ENCODE data around the gene YWHAE. TPM values are rescaled to one million over a fixed set of nuclear protein-coding genes. Genes with fewer than 3 reads are reported as not detected.
A peak's percentile ranks its signal among the peaks of the same experiment; 100 is the strongest.

The YWHAE gene
- total and polyA plus RNA-seq, 10 of the 15 experiments (the other 5 are each of a cell fraction or from before 2014, with no cell fraction given), result 189 to 651 (median 469) TPM

DNA sequence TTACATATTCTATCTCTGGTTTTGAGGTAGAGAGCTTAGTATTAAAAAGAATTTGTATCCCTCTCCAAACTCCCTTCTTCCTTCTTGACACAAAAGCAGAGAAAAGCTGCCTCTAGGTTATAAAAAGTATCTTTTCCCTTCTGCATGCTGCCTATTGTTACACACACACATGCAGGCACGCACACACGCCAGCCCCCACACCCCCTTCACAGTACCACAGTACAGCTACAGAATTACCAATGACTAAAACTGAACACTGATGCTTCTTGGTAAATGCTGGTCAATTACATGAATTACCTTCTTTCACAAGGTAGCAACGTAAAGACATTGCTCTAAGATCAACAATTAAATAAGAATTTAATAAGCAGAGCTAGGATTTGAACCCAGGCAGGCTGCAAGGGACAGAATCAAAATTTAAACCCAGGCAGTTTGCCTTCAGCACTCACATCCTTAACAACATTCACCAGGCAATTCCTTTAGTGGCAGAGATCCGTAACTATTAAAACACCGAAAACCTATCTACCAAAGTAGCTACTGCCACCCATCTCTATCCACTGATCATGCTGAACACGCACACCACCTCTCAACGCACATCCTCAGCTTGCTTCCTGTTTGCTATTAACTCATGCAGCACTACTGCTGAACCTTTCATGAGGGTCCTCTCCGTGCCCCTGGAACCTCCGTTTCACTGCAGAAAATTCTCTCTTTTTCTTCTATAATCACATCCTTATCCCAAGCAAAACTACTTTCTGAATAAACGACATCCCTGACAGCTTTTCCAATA is 37.8 kb downstream of the YWHAE start:
- Histone ChIP-seq H3K27me3 (replicated peaks in 1 of 2; ENCODE audit: control insufficient read depth in 2 of 2, insufficient read depth in 2 of 2, low read length in 1 of 2) (no peaks in the 10 kb centered on the region), H2AFZ (ENCODE audit: control insufficient read depth, low read depth, low read length) (no peak overlapping the region), H3K9me3 (replicated peaks; ENCODE audit: control insufficient read depth, insufficient read depth, low read length) (no peaks in the 10 kb centered on the region), H4K20me1 (ENCODE audit: control insufficient read depth, insufficient read depth) (peaks cover 3% of the 10 kb centered on the region; the same call in 1 of the 2 replicates), H3K9ac (ENCODE audit: control insufficient read depth, insufficient read depth, low read length) (no peak overlapping the region), H3K4me3 (0 out of 2 replicates have a peak overlapping the region, but pooled peaks have one; percentile 21), H3K4me1 (ENCODE audit: control insufficient read depth, insufficient read depth, low read length) (peaks cover 33% of the 10 kb centered on the region), H3K79me2 (ENCODE audit: control insufficient read depth, insufficient read depth, low read length) (peaks cover 74% of the 10 kb centered on the region), H3K27ac (ENCODE audit: control insufficient read depth, insufficient read depth) (no peak overlapping the region; the same call in 1 of the 2 replicates), H3K36me3 (ENCODE audit: control insufficient read depth in 2 of 2, insufficient read depth in 2 of 2, low read length in 1 of 2) (peaks cover 11 to 22% of the 10 kb centered on the region in 2 experiments), H3K4me2 (ENCODE audit: control insufficient read depth, insufficient read depth) (no peak overlapping the region; the same call in 1 of the 2 replicates)
- no TSS peak for BruUV-seq (replicated peaks)
- intact Hi-C loops (cut with micrococcal nuclease; ENCODE audit: unreplicated experiment) (no loop called here), in situ Hi-C loops (cut with MboI) (no loop called here)
- ChIA-PET SMC1A (ENCODE audit: uncharacterized antibody, unreplicated experiment) (interaction anchor here (0.7 to 2.7 kb wide), 21 partner anchors 9 to 268 kb away, joined by 3 to 16 read pairs (median 3); partner anchors contain the start of gene INPP5K), RAD21 (ENCODE audit: unreplicated experiment) (interaction anchor here (0.7 to 2.5 kb wide), 9 partner anchors 9 to 268 kb away, joined by 3 to 29 read pairs (median 4); partner anchors contain the start of genes CRK and INPP5K), CTCF (interaction anchor here (0.6 to 2.9 kb wide), 14 partner anchors 9 to 306 kb away, joined by 3 to 27 read pairs (median 4); partner anchors contain the start of gene INPP5K), POLR2A (interaction anchor here (0.6 to 1.9 kb wide), 12 partner anchors 15 to 647 kb away, joined by 3 to 14 read pairs (median 3); partner anchors contain the start of gene INPP5K)
- ATAC-seq (0 out of 3 replicates have a peak, but pooled peaks have one; percentile 18), FAIRE-seq (no peak), DNase-seq (ENCODE audit: low read depth, low spot score) (no peak)
- TF ChIP-seq CHD4 (IDR thresholded peaks at IDR 0.05) (no peak), POLR2AphosphoS5 (IDR thresholded peaks at IDR 0.05; ENCODE audit: low read length) (peak; percentile 49; the same call in 1 of the 2 replicates), TBL1XR1 (IDR thresholded peaks at IDR 0.05; ENCODE audit: low read depth, low read length) (no peak)
- 35% methylated on average over 10 of the region's 10 CpGs for WGBS (ENCODE audit: insufficient coverage, insufficient replicate concordance, low lambda C conversion rate, missing lambda C conversion rate)

DNA sequence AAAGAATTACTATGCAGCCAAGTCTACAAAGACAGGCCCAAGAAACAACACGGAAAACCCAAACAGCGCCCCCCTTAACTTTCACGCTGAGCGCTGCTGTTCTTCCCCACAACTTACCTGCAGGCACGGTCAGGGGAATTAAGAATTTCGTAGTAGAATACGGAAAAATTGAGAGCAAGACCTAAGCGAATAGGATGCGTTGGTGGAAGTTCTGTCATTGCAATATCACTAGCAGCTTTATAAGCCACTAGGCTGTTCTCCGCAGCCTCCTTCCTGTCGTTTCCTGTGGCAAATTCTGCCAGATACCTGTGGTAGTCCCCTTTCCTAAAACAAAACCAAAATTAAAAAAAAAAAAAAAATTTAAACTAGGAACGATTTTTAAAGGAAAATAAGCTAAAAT is 39.0 kb downstream of the YWHAE start:
- CTCF ChIA-PET, result interaction anchor here (0.6 to 2.9 kb wide), 6 partner anchors 10 to 269 kb away, joined by 3 to 27 read pairs (median 4); partner anchors contain the start of gene INPP5K
- 86% methylated on average over 12 of the region's 12 CpGs for WGBS (ENCODE audit: insufficient coverage, insufficient replicate concordance, low lambda C conversion rate, missing lambda C conversion rate)
- Histone ChIP-seq H4K20me1 (ENCODE audit: control insufficient read depth, insufficient read depth) (peaks cover 3% of the 10 kb centered on the region), H3K4me1 (ENCODE audit: control insufficient read depth, insufficient read depth, low read length) (peaks cover 33% of the 10 kb centered on the region), H3K4me2 (ENCODE audit: control insufficient read depth, insufficient read depth) (no peak overlapping the region), H3K4me3 (no peak overlapping the region), H3K9ac (ENCODE audit: control insufficient read depth, insufficient read depth, low read length) (no peak overlapping the region), H2AFZ (ENCODE audit: control insufficient read depth, low read depth, low read length) (no peak overlapping the region), H3K36me3 (ENCODE audit: control insufficient read depth in 2 of 2, insufficient read depth in 2 of 2, low read length in 1 of 2) (peaks cover 13 to 29% of the 10 kb centered on the region in 2 experiments), H3K79me2 (ENCODE audit: control insufficient read depth, insufficient read depth, low read length) (peaks cover 66% of the 10 kb centered on the region), H3K9me3 (replicated peaks; ENCODE audit: control insufficient read depth, insufficient read depth, low read length) (no peaks in the 10 kb centered on the region), H3K27me3 (replicated peaks in 1 of 2; ENCODE audit: control insufficient read depth in 2 of 2, insufficient read depth in 2 of 2, low read length in 1 of 2) (no peaks in the 10 kb centered on the region), H3K27ac (ENCODE audit: control insufficient read depth, insufficient read depth) (no peak overlapping the region)
- intact Hi-C loops (cut with micrococcal nuclease; ENCODE audit: unreplicated experiment), result no loop called here
- RAD21 ChIA-PET (ENCODE audit: unreplicated experiment), result interaction anchor here (1.2 to 2.5 kb wide), 4 partner anchors 31 to 269 kb away, joined by 3 to 29 read pairs (median 6); partner anchors contain the start of gene INPP5K
- POLR2A ChIA-PET, result interaction anchor here (0.6 to 1.9 kb wide), 3 partner anchors 9 to 155 kb away, joined by 3 to 7 read pairs (median 4); no protein-coding TSS in a partner anchor
- in situ Hi-C loops (cut with MboI), result no loop called here
- SMC1A ChIA-PET (ENCODE audit: uncharacterized antibody, unreplicated experiment), result interaction anchor here (0.6 to 2.7 kb wide), 8 partner anchors 28 to 267 kb away, joined by 3 to 16 read pairs (median 3); partner anchors contain the start of genes INPP5K and SLC43A2
- DNase-seq (ENCODE audit: low read depth, low spot score) (no peak), FAIRE-seq (no peak), ATAC-seq (no peak)
- BruUV-seq (replicated peaks), result no TSS peak
- TF ChIP-seq SMAD5 (IDR thresholded peaks at IDR 0.05; ENCODE audit: low read depth) (no peak), ZSCAN29 (IDR thresholded peaks at IDR 0.05) (no peak), SUZ12 (IDR thresholded peaks at IDR 0.05; ENCODE audit: unreplicated experiment) (no peak), CHD1 (IDR thresholded peaks at IDR 0.05; ENCODE audit: low read depth, low read length) (no peak)
- TF ChIP-seq, protein P1, sequence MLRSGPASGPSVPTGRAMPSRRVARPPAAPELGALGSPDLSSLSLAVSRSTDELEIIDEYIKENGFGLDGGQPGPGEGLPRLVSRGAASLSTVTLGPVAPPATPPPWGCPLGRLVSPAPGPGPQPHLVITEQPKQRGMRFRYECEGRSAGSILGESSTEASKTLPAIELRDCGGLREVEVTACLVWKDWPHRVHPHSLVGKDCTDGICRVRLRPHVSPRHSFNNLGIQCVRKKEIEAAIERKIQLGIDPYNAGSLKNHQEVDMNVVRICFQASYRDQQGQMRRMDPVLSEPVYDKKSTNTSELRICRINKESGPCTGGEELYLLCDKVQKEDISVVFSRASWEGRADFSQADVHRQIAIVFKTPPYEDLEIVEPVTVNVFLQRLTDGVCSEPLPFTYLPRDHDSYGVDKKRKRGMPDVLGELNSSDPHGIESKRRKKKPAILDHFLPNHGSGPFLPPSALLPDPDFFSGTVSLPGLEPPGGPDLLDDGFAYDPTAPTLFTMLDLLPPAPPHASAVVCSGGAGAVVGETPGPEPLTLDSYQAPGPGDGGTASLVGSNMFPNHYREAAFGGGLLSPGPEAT (IDR thresholded peaks at IDR 0.05; ENCODE audit: low read depth), result no peak
- TF ChIP-seq, protein P2, sequence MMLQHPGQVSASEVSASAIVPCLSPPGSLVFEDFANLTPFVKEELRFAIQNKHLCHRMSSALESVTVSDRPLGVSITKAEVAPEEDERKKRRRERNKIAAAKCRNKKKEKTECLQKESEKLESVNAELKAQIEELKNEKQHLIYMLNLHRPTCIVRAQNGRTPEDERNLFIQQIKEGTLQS (IDR thresholded peaks at IDR 0.05; ENCODE audit: borderline replicate concordance, extremely low read depth, low read depth, low read length), result no peak
- TF ChIP-seq, protein P3, sequence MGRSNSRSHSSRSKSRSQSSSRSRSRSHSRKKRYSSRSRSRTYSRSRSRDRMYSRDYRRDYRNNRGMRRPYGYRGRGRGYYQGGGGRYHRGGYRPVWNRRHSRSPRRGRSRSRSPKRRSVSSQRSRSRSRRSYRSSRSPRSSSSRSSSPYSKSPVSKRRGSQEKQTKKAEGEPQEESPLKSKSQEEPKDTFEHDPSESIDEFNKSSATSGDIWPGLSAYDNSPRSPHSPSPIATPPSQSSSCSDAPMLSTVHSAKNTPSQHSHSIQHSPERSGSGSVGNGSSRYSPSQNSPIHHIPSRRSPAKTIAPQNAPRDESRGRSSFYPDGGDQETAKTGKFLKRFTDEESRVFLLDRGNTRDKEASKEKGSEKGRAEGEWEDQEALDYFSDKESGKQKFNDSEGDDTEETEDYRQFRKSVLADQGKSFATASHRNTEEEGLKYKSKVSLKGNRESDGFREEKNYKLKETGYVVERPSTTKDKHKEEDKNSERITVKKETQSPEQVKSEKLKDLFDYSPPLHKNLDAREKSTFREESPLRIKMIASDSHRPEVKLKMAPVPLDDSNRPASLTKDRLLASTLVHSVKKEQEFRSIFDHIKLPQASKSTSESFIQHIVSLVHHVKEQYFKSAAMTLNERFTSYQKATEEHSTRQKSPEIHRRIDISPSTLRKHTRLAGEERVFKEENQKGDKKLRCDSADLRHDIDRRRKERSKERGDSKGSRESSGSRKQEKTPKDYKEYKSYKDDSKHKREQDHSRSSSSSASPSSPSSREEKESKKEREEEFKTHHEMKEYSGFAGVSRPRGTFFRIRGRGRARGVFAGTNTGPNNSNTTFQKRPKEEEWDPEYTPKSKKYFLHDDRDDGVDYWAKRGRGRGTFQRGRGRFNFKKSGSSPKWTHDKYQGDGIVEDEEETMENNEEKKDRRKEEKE (IDR thresholded peaks at IDR 0.05), result no peak

Data from GM12878 (cell line).